Bronchial epithelial cell (primary cell): ENCODE results near the gene PIGS. TPM values are rescaled to one million over a fixed set of nuclear protein-coding genes. Genes with fewer than 3 reads are reported as not detected.
A peak's percentile ranks its signal among the peaks of the same experiment; 100 is the strongest.

Experiments used
- DNase-seq: peaks from one replicate; pipeline ENCODE4 v3.0.0-alpha.2; 2010; ENCODE audit warnings: low read depth
- FAIRE-seq: peaks from 2 replicates; lab custom pipeline; 2011; peaks lifted over from hg19 to GRCh38; lab: Jason Lieb, UNC
- H3K27me3 ChIP-seq: 2 replicates; pipeline ENCODE4 v1.5.1; 2011; ENCODE audit warnings: low read length; ENCODE audit not compliant: control insufficient read depth, insufficient read depth
- H3K36me3 ChIP-seq: 2 replicates; pipeline ENCODE4 v1.5.1; 2011; ENCODE audit warnings: low read length; ENCODE audit not compliant: control insufficient read depth, insufficient read depth
- H3K4me3 ChIP-seq: 2 replicates; pipeline ENCODE4 v1.5.1; 2011; ENCODE audit warnings: mild to moderate bottlenecking, low read depth, low read length, control low read depth
- total RNA-seq: library from RNA; depleted of rRNA; stranded (reverse); fragments of >200 nt; gene quantifications from 2 replicates; pipeline ENCODE4 v1.2.1, GENCODE V29; 2014
- TF ChIP-seq, protein P1 (sequence below): IDR thresholded peaks from 2 replicates; pipeline ENCODE4 v1.5.1; 2011; ENCODE audit warnings: mild to moderate bottlenecking, moderate library complexity, low read length, control low read depth, inconsistent platforms; ENCODE audit not compliant: insufficient read depth, severe bottlenecking

The PIGS gene
- total RNA-seq, 1 donor from 2014 or later = 25.5 TPM

DNA sequence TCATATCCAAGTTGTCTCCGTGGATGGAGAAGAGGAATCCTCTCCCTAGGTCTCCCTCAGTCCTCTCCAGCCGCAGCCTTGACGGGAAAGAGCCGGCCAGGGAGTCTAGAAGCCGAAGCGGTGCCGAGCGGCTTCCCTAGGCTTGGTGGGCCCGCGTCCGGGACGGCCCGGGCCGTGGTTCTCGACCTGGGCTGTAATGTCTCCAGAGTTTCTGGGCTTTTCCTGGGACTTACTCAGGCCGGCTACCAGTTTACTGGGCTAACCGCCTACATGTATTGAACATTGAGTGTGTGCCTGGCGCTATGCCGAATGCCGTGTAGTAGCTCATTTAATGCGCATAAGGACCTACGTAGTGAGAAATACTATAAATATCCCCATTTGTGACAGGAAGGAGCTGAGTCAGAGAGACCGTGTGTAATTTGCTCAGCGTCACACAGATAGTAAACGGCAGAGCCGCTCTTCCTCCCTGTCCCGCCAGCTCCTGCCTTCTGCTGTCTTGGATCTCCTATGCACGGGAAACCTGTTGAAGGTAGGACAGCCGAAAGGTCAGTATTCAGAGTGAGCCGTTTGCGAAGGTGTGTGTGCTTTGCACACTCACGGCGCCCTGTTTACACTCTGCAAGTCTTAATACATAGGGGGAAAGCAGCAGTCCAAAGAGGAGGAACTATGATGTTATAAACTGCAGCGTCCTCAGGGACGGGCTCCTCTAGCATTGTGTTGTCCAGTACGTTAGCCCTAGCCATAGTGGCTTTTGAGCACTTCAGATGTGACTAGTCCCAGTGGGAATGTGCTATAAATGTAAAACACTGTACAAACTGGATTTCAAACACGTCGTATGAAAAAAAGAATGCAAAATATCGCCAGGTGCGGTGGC, 28.2 kb upstream of the PIGS start:
- DNase-seq = peak; percentile 89
- Histone ChIP-seq H3K27me3 (no peaks in the 10 kb centered on the region), H3K4me3 (peak overlapping the region; percentile 68), H3K36me3 (no peaks in the 10 kb centered on the region)
- no peak for FAIRE-seq
- TF ChIP-seq, protein P1, sequence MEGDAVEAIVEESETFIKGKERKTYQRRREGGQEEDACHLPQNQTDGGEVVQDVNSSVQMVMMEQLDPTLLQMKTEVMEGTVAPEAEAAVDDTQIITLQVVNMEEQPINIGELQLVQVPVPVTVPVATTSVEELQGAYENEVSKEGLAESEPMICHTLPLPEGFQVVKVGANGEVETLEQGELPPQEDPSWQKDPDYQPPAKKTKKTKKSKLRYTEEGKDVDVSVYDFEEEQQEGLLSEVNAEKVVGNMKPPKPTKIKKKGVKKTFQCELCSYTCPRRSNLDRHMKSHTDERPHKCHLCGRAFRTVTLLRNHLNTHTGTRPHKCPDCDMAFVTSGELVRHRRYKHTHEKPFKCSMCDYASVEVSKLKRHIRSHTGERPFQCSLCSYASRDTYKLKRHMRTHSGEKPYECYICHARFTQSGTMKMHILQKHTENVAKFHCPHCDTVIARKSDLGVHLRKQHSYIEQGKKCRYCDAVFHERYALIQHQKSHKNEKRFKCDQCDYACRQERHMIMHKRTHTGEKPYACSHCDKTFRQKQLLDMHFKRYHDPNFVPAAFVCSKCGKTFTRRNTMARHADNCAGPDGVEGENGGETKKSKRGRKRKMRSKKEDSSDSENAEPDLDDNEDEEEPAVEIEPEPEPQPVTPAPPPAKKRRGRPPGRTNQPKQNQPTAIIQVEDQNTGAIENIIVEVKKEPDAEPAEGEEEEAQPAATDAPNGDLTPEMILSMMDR = no peak

DNA sequence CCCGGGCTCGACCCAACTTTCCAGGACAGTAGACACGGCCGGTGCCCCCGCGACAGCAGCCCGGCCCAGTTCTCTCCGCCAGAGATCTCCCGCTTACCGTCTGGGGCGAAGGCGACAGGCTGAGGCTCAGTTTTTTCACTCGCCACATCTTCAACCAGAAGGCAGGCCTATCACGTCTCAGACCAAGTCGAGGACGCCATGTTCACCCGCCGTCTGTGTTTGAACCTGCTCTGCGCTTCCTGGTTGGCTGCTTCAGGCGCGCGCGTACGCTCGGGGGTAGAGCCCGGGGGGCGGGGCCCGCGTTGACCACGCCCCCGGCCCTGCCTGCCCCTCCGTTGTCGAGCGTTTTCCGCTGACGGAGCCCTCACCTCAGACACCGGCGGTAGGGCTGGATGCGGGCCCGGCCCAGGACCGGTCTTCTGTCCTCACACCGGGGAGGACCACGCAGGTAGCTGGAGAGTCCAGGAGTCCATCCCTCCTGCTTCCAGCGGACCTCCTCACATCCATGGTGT, 27.5 kb upstream of the PIGS start, which contains the start of gene SPAG5:
SPAG5 (minus strand) TSS at position 227 of the 512 bp plus-strand sequence; CDS start at position 148, 79 bp downstream.
- DNase-seq (peak; percentile 82), FAIRE-seq (no peak)
- H3K27me3 ChIP-seq = no peaks in the 10 kb centered on the region
- peak within 1 kb of the TSS; percentile 68 for H3K4me3 ChIP-seq
- TF ChIP-seq, protein P1 = no peak
- H3K36me3 ChIP-seq = no peaks in the 10 kb centered on the region

DNA sequence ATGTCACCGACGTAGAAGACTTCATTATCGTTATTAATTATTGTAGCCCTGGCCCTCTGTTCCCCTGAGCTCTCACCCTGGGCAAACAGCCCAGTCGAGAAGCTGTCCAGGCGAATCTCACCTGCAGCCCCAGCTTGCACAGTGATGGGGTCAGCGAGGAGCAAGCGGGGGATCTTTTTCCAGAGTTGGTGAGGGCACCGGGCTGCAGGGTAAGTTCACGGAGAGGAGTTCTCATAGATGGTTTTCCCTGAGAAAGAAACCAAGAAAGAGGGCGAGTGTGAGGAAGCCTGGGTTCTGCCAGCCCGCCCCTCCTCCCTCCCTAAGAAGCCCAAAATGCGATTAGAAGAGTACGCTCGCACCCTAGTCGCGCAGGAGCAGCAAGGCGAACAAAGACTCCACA, 27.1 kb upstream of the PIGS start:
- FAIRE-seq (no peak), DNase-seq (no peak)
- TF ChIP-seq, protein P1 = no peak
- Histone ChIP-seq H3K36me3 (no peaks in the 10 kb centered on the region), H3K4me3 (peak overlapping the region; percentile 68), H3K27me3 (no peaks in the 10 kb centered on the region)

DNA sequence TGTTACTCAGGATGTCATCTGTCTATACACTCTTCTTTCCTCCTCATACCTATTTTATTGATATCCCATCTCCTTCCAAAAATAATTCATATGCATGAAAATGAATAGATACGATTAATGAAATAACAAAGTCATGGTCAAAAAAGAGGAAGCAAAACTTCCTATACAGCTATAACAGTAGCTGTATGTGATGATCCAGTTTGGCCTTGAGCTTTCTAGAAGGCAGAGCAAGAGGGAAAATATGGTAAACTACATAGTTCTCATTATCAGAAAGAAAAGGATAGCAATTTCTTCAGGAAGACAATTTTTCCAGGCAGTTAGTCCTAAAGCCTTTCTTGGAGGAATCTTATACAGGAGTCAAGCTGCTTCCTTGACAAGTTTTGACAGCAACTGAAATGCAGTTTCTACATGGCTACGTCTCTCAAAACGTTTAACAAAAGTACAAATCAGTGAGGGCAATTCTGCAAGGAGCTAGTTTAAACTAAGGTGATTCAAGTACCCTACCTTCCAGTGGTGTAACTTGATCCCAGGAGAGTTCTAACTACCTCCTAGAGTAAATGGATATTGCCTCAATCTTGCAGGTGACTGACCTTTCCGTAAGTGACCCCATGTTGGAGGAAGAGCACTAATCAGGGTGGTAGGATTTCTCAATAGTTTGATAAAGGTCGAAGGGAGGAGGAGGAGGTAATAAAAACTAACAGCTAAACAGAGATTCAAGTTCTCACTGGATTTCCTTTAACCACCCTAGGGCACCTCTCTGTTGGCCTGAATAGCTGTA, 26.5 kb upstream of the PIGS start:
- DNase-seq = peak; percentile 21
- FAIRE-seq = no peak

DNA sequence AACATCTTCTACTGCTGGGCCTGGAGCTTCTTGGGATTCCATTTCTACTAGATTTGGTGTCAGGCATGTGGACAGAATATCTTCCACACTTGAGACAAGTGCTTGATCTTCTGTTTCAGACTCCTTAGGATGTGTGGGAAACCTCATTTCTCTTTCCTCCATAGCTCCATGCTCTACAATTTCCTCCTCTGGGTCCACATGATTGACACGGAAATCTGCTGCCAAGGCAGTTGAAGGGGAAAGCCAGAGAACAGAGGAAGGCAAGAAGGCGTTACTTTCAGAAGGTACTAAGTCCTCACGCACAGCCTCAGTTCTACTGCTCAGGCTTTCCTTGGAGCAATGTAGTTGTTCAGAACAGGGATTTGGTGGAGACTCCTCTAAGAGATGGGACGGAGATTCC, 20.9 kb upstream of the PIGS start:
- no peak overlapping the region for H3K4me3 ChIP-seq
- DNase-seq = no peak
- TF ChIP-seq, protein P1 = no peak

More for the DNA sequence above, 26.5 kb upstream of the PIGS start:
- peak overlapping the region; percentile 68 for H3K4me3 ChIP-seq
- TF ChIP-seq, protein P1 = no peak
- no peaks in the 10 kb centered on the region for H3K27me3 ChIP-seq
- no peaks in the 10 kb centered on the region for H3K36me3 ChIP-seq

More for the DNA sequence above, 20.9 kb upstream of the PIGS start:
- no peak for FAIRE-seq
- Histone ChIP-seq H3K27me3 (no peaks in the 10 kb centered on the region), H3K36me3 (peaks cover 8% of the 10 kb centered on the region)
